NK-92 treated with Interleukin-12 subunit alpha and Interleukin-12 subunit beta, amount 100 ng/mL, for 24 hours (cell line): Measurements from ENCODE around the gene PRKRA.
"Not testable (repeated sequence)": the region's sequence is repeated elsewhere in the genome, so short reads cannot be mapped to it uniquely, and the experiment has no call there.

ENCODE experiments used
- DNase-seq: peaks from one replicate; lab custom pipeline; 2025; lab: John Stamatoyannopoulos, UW

PRKRA gene

DNA sequence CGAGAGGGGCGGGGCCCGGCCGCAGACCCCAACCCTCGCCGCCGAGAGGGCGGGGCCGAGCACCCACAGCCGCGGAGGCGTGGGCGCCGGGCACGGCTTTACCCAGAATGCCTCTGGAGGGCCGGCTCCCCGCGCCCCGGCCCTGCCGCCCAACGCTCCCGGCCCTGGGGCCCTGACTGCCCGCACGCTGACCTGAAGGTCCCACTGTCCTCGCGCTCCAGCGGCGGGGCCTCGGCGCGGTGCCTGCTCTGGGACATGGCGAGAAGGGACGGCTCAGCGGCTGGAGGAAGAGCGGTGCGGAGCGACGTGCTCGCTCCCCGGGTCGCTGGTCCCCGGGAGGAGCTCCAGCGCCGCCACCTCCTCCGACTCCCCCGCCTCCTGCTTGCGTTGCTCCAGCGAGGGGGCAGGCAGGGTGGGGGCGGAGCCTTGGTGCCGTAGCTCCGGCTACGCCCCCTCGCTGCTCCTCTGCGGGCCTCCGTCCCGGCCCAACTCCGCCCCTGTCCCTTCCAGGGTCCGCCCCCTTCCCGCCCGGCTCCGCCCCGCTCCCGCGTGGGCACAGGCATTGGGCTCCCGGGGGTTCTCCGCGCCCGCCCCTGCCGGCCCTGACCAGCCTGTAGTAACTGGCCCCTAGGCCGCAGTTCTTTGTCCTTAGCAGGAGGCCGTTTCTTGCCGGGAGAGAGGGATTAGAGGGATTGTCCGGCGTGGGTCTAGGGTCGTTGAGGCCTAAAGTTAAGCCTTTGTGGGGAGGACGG is at the start of gene PRKRA, which contains the start of gene PJVK:
Gene PRKRA, minus strand, starts transcription at position 402 of the 752 bp plus-strand sequence. Its CDS starts 145 bp downstream, at position 257.
Gene PJVK, plus strand, starts transcription at position 605 of the 752 bp plus-strand sequence. CDS start 2,032 bp downstream, outside the sequence.
- DNase-seq = peak; percentile 91

DNA sequence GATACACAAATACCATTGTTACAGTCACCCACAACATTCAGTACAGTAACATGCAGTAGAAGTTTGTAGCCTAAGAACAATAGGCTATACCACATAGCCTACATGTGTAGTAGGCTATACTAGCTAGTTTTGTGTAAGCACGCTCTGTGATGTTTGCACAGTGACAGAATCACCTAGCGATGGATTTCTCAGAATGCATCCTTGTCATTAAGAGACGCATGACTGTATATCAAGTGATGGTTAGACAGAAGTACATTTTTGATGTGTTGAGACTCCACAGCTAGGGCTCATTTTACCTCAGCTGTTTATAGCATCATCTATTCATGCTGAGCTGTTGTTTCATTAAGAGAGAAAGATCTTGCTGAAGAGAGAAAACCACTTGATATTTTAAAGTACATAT is 48.7 kb upstream of the PRKRA start:
- no peak for DNase-seq

DNA sequence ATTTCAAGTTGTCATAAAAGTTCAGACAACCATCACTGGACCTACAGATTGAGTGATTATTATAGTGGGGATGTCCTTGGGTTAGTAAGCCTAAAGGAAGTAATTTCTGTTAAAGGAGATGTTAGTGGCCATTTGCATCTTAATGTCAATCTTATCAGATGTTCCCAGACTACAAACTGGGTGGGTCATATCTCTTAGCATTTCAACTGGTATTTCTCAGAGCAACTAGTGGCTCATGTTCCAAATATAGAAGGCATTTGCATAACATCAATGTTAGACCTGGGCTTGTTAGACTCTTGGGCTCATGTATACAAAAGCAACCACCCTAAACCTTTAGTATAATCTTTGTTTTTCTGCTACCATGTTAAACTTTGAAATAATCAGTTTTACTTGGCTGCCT is 47.2 kb upstream of the PRKRA start:
- no peak for DNase-seq

DNA sequence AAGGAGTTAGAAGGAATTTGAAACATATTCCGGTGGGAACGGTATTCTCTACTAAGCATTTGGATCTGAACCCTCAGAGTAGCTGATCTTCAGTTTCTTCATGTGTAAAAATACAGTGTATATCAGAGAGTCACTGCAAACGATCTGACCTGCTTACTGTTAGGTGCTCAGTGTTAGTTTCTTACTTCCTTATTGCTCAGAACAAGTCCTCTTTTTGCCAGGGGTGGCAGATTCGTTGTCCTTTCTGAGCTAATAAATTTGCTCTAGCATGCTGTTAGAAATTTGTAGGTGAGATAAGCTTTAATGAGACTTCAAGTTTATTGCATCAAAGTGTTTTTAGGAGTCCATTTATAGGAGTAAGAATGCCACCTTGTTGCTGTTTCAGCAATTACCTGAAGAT is 45.1 kb upstream of the PRKRA start:
- DNase-seq = no peak

DNA sequence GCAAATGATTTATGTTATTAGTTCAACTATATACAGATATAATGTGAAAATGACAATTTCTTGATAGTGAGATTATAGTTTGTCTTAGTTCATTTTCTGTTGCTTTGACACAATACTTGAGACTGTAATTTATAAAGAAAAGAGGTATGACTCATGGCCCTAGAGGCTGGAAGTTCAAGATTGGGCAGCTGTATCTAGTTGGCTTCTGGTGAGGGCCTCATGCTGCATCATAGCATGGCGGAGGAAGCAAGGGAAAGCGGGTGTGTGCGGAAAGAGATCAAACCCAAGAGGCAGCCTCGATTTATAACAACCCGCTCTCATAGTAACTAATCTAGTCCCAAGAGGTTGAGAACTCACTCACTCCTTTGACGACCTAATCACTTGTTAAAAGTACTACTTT is 40.6 kb upstream of the PRKRA start:
- DNase-seq = no peak

DNA sequence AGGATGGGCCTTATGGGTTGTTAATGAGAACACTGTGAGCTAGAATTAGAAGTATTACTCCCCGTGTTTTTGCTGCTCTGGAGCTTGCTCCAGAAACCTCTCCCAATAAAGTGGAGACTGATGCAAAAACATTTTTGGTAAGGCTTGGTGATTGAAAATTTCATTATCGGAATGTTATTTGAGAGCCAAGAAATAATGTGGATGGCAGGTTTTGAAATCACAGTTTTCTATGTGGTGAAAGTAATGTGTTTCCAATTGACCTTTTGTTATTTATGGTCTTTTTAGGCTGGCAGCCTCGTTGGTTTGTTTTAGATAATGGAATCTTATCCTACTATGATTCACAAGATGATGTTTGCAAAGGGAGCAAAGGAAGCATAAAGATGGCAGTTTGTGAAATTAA is 34.4 kb upstream of the PRKRA start:
- no peak for DNase-seq

DNA sequence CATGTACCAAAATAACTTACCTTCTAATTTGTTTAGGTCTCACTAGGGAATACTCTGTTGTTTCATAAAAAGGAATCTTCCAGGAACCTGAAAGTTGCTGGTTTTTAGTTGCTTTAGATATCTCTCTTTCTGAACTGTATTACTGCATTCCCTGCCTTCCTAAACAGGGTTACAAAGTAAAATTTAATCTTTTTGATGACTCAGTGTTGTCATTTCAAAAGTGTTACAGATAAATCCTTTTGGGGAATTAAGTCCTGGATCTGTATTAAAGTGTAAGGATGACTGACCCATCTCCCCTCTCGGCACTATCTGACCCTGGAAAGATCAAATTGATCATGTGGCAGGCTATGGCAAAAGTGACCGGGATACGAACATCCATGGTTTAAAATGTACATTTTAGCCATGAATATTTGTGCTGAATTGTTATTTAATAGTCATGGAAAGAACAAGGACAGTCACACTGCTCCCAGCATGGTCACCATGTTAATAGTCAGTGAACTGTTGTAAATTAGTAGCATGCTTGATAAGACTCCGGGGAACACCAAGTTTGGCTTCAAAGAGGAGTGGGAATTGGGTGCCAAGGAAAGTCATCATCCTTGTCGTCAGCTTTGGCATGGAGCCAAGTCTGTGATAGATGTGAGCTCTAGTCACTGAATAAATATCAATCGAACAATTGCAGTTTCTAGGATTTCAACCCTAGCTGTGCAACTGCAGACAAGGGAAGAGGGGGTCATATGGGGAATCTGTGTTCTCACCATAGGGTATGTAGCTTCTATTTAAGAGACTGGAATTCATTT is 33.5 kb upstream of the PRKRA start:
- no peak for DNase-seq

DNA sequence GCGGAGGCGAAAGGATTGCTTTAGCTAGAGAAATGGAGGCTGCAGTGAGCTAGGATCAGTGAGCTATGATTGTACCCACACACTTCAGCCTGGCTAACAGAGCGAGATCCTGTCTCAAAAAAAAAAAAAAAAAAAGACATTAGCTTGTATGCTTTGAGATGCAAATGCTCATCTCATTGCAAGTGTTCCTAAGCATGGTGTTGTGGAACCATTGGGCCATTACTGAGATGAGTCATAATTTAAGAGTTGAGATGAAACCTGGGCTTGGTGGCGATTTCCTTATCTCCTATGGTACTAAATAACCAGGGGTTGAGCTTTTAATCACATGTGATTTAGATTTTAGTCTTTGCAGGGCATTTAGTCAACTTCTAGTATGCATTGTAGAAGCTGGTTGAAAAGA is 31.5 kb upstream of the PRKRA start:
- DNase-seq = no peak

DNA sequence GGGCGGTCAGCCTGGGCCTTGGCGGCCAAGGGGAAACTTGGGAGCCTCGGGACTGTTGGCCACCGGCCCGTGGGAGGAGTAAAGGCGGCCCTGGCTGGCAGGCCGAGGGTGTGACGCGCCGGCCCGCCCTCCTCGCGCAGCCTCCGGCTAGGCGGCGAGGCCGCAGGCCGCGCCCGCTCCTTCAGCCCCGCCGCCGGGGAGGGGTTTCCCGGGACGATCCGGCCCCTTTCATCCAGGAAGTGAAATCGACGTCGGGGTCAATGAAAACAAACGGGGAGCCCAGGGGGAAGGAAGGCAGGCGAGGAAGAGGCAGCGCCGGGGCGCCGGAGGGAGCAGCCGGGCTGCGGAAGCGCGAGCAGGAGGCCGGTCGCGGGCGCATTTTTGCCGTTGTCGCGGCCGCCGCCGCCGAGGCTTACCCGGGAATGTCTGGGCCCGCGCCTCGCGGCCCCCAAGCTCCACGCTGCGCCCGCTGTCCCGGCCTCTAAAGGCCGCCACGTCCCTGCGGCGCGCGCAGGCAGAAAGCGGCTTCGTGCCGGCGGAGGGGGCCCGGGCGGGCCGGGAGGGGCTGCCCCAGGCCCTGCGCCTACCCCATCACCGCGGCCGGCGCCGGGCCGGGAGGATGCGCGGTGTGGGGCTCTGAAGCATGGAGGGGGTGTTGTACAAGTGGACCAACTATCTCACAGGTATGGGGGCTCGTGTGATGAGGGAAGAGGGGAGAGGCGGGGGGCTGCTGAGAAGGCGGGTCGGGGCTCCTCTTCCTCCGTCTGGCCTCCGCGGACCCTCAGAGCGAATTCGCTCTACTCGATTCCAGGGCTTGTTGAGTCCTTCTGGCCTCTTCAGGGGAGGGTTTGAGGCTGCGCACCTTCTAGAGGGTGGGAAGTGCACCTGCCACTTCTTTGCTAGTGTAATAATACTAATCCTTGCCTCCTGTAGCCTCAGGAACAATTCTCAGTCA is 29.5 kb upstream of the PRKRA start, which contains the start of gene PLEKHA3:
Gene PLEKHA3, plus strand, starts transcription at position 231 of the 955 bp plus-strand sequence. Its CDS starts 413 bp downstream, at position 644.
- peak; percentile 74 for DNase-seq

DNA sequence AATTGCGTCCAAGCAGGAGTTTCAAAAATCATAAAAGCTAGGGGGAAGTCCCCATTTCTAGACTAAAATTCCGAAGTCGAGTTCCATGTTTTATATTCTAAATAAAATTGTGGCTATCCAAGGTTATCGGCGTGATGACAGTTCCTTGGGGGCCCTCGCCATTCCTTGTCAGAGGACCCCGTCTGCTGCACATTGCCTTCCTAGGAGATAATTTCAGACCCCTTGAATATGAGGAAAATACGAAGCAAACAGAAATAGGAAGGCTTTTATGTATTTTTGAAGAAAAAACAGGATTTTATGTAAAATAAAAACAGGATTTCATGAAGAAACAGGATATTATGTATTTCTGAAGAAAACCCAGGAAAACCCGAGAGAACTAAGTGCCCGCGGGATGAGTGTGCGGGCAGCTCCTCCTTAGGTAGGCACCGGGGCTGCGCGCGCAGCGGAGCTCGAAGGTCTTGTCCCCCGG is 28.8 kb upstream of the PRKRA start:
- no peak for DNase-seq

DNA sequence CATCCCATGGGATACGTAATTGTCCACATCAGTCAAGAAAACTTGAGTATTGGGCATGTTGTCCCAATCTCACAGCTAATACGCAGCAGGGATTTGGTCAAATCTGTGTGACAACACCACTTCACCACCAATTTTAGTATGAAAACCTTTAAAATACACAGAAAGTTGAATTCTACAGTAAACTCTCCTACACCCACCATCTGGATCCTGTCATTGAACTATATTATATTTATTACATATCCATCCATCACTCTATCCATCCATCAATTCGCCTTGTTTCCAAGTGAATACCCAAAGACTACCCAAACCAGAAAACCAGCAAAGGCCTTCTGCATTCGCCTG is 28.3 kb upstream of the PRKRA start:
- DNase-seq = no peak

DNA sequence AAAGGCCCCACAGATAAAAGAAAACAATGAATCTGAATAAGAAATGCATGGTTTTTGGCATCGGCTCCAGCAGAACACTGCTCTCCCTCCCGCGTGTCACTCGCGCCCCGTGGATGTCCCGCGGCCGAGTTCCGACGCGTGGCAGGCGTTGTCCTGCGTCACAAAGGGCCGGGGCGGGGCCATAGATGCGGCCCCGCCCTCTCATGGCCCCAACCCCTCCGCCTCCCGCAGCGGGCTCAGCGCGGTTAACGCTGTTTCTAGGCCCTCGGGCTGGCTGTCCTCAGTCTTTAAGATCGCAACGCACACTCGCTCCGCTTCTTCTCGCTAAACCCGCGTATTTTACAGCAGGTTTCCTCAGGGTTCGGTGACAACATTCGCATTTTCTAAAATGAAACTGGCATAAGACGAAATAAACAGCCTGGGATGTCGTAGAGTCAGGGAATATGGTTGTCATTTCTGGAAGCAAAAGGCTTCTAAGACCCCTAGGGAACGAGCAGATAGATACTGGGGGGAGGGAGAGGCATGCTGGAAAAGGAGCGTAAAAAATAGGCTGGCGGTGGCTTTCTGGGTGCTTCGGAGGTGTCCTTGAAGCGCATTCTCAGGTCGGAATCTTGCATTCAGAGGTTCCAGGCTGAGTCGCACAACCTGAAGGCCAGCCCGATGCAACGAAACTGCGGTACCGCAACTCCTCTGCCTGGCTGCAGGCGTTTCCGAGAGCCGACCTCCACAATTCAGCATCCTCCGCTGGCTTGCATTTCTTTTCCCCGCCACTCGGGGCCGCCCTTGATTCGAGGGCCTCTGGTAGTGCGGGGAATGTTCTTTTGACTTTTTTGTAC is 27.7 kb upstream of the PRKRA start, which contains the start of gene FKBP7:
Gene FKBP7, minus strand, starts transcription at position 162 of the 836 bp plus-strand sequence. Its CDS starts 101 bp downstream, at position 61.
- DNase-seq = peak; percentile 71

DNA sequence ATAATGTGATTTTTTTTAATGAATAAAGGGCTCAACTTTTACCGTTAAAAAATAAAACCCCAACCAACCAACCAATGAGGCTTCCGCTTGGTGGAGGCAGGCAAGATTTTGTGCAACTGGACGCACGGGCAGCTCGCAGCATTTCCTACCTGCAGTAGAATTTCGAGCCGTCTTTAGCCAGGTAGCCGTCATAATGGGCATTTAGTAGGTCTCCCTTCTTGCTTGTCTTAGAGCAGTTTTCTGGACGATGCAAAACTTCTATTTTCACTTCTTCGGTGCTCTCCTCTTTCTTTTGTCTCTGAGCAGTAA is 27.1 kb upstream of the PRKRA start:
- no peak for DNase-seq

DNA sequence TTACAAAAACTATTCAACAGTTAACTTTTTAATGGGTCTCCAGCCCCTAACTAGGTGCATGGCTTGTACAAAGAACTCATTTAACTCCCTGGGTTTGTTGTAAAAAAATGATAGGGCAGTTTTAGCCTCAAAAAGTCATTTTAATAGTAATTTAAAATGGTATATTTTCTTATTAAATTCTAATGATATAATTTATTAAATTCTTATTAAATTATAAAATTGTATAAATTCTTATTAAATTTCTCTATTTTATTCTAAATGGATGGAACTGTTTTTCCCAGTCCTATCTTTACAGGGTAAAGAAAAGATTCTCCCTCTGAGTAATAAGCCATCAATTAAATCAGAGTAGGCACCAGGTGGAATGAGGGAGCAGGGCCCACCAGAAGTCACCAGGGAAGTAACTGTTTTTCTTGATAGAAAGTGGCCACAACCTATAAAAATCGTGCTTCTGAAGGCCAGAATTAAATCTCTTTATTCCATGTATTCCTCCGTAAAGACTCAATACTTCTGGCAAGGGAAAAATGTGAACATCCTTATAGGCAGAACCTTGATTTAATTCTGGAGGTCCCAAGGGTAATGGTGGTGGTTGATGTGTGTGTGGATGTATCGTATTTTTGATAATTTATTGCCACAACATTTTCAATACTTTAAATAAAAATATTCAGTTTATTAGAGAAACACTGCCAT is 26.6 kb upstream of the PRKRA start:
- DNase-seq = no peak

DNA sequence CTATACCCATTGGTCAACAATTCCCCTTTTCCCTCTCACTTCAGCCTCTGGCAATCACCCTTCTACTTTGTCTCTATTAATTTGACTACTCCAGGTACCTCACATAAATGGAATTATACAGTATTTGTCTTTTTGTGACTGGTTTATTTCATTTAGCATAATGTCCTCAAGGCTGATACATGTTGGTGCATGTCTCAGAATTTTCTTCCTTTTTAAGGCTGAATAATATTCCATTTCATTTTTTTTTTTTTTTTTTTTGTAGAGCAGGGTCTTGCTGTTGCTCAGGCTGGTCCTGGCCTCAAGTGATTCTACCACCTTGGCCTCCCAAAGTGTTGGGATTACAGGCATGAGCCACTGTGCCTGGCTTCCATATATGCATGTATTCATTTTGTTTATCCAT is 25.5 kb upstream of the PRKRA start:
- no peak for DNase-seq

DNA sequence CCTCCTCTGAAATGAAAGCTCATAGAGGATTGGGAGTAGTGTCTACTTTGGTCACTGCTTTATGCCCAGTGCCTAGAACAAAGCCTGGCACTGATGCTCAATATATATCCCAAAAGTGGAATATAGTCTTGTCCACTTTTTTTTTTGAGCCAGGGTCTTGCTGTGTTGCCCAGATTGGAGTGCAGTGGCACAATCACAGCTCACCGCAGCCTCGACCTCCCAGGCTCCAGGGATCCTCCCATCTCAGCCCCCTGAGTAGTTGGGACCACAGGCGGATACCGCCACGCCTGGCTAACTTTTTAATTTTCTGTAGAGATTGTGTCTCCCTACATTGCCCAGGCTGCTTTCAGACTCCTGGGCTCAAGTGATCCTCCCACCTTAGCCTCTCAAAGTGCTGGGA is 23.6 kb upstream of the PRKRA start:
- no peak for DNase-seq

DNA sequence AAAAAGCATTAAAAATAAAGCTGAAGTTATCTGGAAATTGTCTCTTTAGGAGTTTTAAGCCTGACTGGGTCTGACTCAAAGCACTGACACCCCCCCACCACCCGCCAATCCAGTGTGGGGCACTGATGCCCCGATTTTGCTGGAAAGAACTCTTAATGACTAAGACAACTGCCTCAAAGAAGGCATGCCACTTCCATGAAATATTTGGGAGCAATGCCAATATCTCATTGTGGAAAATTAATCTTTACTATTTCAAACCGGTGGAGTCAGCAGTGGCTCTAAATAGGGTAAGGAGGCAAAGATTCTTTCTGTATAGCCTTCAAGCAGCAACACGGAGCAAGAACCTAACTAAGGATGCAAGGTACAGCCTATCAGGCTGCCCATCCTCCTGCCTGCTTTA is 23.0 kb upstream of the PRKRA start:
- DNase-seq = no peak

DNA sequence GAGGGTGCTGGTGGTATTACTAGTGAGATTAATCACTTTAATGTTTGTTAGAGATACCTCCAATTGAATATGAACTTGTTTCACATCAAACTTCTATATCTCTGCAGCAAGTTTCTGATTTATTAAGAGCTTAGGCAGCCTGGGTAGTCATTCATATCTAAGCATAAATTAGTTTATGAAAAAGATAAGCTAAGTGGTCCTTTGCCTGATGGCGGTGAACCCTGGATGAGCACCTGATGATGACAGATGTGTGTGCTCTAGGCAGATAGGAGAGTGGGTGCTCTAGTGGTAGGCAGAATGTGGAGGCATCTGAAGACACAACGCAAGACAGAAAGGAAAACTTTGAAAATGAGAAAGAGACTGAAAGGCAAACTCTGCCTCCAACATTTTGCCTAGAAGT is 22.4 kb upstream of the PRKRA start:
- no peak for DNase-seq

DNA sequence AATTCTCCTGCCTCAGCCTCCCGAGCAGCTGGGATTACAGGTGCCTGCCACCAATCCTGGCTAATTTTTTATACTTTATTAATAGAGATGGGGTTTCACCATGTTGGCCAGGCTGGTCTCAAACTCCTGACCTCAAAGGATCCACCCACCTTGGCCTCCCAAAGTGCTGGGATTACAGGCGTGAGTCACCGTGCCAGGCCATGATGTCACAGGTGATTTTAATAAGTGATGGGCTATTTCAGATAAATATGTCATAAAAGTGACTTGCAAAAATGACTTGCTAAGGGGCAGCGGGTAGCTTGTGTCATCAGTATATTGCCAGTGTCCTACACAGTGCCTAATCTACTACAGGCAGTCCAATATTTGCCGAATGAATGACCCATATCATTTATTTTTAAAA is 20.3 kb upstream of the PRKRA start:
- not testable (repeated sequence) for DNase-seq

DNA sequence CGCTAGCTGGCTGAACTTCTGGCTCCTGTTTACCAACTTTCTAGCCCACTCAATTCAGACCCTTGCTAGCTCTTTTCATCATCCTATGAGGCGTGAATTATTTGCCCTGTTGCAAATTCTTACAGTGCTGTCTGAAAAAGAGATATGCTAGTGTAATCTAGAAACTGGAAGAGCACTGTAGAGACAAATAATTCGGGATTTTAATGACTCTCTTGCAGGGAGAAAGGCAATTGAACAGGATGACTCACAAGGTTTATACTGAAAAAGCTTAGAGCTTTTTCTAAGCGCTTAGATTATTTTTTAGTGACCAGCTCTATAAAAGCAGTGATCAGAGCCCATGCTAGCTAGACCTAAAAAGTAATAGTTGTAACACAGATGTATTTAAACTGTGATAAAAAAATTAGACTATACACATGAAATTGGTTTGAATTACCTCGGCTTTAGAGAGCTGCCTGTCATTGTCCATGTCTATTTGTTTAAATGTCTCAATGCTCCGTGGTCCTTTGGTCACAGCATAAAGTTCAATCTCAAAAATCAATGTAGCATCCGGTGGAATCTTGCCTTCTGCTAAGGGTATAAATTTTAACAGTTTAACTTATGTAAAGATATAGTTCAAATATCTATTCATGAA is 18.4 kb upstream of the PRKRA start:
- DNase-seq = no peak
